Measurements from ENCODE around the gene DOCK9.

GRCh38 chr13:98869408-98870090 is 108.3 kb downstream of the DOCK9 start:
- TF ChIP-seq POLR2A (IDR thresholded peaks at IDR 0.05) (no peak), CTCF (IDR thresholded peaks at IDR 0.05) (no peak)

All from ovary (tissue), 3 donors.